Right kidney (tissue), 1 donor: ENCODE measurements around the gene GPRIN3.
"Not testable (repeated sequence)": the region's sequence is repeated elsewhere in the genome, so short reads cannot be mapped to it uniquely, and the experiment has no call there.

Source experiments
- DNase-seq: peaks from one replicate; pipeline ENCODE4 v3.0.0-alpha.2; 2016

GPRIN3 gene

DNA sequence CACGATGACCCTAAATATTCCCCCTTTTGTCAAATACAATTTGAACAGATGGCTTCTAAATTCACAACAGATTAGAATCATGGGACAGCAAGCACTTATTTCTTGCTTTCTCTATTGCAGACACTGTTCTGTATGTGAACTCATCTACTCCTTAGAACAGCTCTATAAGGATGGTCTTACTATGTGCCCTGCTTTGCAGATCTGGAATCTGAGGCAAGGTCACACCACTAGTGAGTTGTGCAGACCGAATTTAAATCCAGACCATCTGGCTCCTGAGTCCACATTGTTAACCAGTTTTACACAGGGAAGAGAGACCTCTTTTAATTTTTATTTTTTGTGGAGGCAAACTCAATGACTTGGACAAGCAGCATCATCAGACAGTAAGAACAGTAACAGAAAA, 50.2 kb downstream of the GPRIN3 start:
- no peak for DNase-seq

DNA sequence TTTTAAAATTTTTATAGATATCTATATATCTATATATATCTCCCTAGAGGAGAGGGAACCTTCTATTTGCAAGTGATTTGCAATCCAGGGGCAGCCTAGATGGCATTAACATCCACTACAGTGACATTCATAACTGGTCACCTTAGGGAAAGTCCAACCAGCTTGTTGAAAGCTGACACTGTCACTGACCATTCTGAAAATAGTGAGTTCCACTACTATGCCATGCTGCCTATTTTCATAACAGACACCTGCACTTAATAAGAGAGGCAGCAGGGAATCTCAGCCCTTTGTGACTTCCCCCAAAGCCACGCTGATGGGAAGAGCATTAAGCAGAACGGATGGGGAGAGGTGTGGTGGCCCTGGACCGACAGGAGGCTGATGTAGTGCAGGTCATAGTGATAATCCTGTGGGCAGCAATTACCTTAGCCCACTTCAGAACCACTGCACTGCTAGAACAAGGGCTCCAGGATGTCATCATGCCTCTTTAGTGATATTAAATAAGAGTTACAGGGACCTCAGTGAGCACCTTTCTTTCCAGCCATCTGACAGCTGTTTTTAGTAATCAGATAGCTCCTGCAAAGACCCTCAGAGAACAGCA, 51.3 kb downstream of the GPRIN3 start:
- DNase-seq, result no peak

DNA sequence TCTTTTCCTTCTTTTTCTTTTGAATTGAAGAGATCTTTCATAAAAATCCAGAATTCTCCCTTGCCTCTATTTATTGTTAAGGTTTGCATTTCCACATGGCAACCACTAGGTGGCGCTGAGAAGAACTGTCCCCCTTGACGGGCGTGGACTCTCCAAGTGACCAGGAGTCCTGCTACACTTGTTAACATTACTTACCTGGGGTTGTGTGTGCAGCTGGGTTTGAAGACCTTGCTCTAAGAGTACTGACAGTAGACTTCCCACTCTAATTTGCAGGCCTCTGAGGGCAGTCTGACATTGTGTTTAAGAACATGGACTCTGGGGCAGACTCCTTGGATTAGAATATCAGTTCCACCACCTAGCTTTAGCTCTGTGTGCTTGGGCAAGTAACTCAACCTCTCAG, 52.8 kb downstream of the GPRIN3 start:
- DNase-seq, result no peak

DNA sequence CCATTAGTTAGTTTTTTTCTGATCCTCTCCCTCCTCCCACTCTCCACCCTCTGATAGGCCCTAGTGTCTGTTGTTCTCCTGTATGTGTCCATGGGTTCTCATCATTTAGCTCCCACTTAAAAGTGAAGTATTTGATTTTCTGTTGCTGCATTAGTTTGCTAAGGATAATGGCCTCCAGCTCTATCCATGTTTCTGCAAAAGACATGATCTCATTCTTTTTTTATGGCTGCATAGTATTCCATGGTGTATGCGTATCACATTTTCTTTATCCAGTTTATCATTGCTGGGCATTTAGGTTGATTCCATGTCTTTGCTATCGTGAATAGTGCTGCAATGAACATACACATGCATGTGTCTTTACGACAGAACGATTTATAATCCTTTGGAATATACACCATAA, 53.3 kb downstream of the GPRIN3 start:
- not testable (repeated sequence) for DNase-seq

DNA sequence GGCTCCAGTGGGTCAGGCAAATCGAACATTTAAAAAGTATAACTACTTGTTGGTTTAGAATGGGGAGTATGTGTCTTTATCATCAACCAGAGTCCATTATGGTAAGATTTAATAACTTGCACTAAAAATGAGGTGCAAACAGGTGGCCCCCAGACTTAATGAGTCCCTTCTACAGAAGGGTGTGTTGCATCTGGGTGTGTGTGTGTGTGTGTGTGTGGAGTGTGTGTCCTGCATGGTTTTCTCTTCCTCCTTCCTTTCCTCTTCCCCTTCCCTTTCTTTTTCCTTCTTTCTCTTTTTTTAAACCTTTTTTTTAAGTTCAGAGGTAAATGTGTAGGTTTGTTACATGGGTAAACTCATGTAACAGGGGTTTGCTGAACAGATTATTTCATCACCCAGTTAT, 53.7 kb downstream of the GPRIN3 start:
- DNase-seq, result no peak

DNA sequence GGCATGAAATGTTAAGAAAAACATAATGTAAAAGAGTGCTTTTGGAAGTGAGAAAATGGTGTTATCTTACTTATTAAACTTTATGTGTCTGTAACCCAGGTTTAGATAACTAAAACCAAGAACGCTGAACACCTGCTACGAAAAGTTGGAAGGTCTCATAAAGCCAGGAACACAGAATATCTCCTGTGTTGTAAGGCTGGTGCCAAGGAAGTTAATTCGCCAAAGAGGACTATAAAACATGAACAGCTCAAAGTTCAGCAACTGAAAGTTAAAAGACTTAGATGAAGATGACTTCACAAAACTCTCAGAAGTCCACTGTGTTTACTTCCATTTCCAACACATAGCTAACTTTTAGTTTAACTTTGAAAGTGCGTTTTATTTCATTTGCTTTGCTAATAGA, 54.3 kb downstream of the GPRIN3 start:
- DNase-seq, result no peak

DNA sequence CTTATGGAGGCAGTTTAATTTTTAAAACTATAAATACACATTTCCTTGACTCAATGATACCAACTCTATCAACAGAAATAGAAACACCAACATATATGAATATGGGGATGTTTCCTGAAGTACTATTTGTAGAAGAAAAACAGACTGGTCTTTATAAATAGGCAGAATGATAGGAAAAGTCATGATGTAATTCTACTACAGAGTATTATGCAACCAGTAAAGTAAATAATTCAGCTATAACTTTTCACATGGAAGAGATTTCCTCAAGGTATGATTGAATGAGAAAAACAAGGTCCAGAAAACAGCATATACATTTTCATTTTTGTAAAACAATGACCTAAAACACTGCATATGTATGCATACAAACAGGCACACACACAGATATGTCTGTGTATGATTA, 56.2 kb downstream of the GPRIN3 start:
- no peak for DNase-seq

DNA sequence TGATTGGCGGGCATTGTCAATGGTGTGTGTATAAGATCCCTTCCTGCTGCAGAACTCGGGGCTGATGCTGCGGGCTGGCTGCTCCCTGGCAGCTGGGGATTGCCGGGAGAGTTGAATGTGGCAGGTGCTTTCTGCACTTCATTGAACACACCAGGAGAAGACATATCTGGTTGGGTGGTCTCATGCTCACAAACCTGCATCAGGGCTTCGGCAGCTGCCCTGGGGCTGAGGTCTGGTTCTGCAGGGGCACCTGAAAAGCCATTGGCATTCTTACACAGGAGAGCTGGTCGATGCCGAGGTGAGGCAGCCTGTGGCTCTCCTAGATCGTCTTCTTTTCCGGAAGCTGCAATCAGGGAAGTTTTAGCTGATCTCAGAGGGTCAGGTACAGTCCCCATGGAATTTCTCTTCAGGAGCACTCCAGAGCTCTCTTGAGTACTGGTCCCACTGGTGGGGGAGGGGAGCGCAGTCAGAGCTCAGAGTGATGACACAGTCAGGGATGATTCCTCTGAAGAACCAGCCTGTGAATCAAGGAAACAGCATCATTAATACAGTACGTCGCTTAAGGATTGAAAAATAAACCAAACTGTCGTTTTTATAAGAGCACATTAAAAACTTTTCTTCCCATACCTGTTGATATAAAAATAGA, 57.8 kb downstream of the GPRIN3 start:
- no peak for DNase-seq

DNA sequence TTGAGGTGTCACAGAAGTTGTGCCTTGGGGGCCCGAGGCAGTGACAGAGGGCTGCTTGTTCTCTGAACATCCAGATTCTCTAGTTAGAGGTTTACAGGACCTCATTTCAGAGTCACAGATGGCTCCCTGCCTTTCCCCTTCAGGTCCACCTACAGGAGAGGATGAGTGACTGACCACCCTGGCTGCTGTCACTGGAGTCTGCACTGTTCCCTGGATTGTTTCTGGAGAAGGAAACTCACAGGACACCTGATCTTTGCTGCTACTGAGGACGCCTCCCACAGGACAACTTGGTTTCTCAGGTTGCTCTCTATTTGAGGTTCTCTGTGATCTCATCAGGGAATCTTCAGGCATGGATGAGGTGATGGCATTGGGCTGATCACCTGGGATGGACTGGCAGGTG, 58.3 kb downstream of the GPRIN3 start:
- DNase-seq, result no peak

DNA sequence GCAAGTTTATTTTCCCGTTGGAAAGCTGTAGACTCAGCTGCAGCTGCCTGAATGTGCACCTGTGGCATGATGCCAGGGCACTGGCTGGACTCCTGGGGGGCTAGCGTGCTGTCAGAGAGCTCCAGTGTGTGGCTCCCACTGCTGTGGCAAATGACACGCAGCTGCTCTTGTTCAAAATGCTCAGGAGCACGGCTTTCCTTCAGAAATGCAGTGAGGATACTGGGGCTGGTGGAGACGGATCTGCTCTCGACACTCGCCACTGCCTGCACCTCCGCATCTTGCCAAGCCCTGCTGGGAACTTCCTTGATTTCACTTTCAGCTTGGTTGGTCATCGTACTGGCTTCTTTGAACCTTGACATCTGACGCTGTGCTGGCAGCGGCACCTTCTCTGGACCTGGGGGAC, 58.7 kb downstream of the GPRIN3 start:
- no peak for DNase-seq

DNA sequence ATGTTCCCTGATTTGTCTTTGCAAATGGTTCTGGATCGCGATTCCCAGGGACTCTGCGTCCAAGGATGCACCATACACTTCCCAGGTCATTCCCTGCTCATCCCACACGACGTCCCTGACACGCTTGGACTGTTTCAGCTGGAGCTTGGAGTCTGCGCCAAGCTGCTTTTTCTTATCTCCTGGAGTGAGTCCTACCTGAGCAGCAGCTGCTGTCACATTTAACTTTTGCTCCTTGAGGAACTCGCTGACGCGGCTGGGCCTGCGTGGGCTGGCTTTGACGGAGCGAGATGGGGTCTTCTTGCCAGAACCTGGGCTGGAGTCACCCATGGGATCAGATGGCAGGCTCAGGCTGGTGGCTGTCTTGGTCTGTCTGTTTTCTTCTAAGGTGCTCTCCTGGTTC, 59.6 kb downstream of the GPRIN3 start:
- DNase-seq, result no peak

DNA sequence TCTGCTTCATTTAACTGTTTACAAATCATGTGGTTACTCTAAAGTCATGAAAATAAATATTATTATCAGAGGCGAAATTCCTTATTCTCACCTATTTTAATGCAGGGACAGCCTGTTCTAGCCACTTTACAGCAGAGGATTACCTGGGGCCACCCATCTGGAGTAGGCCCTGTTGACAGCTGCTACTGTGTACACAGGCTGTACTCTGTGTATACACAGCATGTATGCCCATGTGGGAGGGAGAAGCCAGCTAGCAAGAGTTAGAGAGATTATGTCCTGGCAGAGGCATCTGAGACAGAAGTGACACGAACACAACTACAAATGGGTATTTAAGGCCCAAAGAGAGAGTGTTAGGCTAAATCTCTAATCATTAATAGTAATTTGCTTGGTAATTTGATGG, 62.1 kb downstream of the GPRIN3 start:
- DNase-seq, result no peak

DNA sequence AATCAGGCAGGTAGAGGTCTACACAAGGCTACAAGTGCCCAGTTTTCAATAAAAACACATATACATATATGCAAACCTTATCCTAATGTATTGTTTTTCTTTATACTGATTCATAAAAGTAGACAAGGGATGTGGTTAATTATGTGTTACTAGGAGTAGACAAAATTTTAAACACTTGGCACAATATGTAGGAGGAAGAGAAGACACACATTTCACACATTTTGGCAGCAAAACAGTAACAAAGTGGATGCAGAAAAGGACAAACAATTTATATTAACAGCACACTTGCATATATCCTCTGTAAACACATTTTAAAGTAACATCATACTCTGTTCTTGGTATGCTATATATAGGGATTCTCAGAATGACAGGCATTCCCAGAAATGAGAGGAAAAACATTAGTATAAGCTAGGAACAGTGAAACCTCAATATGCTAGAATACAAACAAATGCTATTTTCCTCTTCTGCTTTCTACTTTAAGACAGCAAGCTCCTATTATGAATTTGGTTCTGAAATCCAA, 63.8 kb downstream of the GPRIN3 start:
- DNase-seq, result no peak

DNA sequence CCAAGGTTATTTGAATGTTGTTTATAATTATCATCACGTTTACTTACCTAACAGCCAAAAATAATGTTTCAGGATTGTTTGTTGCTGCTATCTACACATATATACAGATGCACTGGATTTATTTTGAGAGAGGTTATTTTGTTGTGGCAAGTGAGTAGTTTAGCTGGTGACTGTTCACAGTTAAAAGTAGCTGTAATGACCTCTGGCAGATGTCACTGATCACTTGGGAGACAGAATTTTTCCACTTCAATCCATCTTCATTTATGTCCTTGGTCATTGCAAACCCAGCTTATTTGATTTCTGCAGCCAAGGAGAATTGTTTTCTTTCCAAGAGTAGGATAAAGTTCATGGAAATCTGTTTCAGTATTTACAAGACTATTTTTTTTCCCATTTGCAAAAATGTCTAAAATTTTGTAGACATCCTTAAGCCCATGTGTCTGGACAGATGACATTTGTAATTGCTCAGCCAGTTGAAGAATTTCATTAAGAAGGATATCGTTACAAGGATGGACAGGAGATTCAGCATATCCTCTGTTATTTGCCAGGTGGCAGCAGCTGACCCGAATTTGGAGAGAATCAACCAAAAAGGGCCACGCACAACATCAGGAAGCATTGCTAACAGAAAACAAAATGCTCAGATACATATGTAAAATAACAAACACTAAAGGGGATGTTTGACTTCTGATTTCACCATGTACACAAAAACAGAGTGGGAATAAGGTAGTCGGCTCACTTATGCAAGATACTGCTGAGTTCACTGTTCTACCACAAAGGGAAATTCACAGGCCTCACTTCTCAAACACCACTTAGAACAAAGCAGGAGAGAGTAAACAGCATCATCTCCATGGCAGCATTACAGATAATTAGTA, 64.5 kb downstream of the GPRIN3 start:
- DNase-seq, result no peak

DNA sequence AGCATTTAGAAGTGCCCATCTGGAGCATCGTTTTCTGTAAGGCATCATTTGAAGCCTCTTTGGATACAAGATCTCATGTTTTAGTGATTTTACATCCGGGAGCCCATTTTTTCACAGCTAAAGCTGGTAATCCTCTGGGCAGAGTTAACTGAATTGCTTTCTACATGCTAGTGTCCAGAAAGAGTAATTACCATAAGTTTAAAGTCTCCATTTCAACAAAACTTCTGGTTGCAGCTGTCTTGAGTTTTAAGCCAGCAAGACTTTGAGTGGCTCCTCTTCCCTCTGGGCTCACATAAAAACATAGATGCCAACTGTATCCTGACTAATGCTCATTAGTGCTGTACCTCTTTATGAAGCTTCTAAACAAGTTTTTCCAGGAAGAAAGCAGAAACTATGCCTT, 65.4 kb downstream of the GPRIN3 start:
- DNase-seq, result no peak

DNA sequence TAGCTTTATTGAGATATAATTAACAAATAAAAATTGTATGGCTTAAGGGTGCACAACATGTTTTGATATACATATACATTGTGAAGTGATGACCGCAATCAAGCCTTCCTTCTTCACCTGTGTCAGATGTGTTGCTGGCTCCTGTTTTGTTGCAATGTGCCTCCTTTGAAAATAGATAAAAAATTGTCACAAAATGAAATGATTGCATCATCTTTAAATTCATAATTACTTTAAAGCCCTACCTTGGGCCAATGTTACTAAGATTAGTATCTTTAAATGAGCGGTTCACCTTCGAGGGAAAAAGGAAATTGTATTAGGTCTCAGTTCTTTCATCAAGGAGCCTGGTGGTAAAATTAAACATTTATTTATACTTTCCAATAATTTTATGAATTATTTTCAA, 77.3 kb downstream of the GPRIN3 start:
- no peak for DNase-seq

DNA sequence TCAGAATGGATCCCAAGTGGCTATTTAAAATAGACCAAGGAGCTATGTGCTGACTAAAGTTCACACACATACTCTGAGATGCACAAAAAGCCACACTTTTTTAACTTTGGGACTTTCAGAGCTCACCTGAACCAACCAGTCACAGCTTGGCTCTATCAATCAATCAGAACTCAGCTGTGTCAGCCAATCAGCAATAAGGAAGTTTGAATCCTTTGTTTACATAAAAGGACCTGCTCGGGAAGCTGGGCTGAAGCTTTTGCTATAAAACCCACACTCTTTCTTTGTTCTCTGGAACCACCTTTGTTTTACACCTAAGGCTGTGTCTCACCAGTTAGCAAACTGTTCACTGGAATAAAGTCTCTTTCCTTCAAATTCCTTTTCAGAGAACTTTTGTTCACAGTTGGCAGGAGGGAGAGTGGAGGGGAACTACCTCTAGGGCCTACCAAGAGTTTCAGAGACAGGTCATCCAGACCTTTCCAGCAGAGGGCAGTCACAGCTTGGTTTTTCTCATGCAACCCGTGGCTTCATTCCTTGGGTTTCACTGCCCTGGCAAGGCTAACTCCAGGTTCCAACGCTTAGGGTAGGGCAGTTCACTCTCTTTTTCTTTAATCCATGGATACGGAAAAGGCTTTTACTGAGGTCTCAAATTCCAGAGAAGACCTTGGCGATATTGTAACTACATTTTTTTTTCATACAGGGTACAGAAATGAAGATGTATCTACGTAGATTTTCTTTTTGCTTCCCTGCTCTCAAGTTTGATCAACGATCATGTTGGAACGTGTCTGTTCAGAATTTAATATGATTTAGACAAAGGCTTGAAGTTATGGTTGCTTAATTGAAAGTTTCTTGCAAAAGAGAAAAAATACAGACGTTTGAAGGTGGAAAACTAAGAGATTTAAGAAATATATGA, 80.7 kb downstream of the GPRIN3 start:
- peak; percentile 54 for DNase-seq

DNA sequence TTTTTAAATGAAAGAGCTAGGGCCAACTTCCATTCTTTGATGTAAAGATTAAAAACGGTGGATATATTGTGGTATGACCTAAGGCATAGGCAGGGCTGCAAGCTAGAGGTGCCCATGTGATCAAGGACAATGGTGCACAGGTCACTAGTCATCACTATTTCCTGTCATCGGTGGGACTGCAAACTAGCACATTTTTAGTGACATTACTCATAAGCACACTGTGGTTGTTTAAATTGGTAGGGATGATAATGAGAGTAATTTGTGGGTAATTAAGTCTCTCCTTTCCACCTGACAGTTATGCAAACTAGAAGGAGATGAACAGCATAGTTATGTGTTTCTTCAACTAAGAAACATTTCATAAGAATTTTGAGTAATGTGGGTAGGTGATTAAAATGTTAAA, 85.4 kb downstream of the GPRIN3 start:
- no peak for DNase-seq

DNA sequence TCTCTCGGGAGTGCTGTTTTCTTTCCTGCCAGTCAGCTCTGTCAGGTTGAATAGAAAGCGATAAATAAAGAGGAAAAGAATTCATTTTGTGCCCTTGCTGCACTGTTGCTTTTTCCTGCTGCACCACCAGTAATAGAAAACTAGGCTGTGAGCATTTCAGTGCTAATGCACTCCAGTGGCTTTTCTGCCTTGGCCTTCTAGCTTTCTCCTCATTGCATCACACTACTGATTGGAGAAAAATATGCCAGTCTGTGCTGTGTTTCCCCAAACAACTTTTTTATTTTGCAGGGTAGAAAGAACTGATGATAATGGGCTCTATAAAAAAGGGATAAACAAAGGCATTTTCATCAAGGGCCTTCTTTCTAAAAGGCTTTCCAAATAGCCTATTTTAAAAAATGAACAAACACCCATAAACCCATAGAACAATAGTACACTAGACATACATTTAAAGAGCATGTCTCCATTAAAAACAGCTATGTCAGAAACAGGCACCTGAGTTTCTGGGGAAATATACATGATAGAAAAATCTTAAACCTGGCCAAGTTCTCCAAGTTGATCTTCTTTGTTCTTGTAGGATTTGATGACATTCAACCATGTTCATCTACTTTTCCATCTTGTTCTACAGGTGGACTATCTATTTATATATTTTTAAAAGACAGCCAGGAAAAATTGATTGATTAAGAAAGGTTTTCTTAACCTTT, 86.3 kb downstream of the GPRIN3 start:
- no peak for DNase-seq

DNA sequence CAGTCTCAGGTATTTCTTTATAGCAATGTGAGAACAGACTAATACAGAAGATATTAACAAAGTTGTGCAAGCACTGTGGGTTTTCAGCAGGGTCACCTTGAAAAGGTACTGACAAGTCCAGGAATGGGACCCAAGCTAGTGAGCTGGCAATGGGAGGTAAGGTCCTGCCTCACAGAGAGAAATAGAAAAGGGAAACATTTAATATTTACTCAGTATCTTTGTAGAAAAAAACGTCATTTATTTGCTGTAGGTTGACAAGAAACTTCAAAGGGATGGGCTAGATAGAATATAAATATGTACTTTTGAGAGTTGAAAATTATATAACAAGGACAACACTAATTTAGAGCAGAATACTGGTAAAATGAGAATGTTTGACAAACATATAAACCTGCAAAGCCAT, 89.0 kb downstream of the GPRIN3 start:
- DNase-seq, result no peak

DNA sequence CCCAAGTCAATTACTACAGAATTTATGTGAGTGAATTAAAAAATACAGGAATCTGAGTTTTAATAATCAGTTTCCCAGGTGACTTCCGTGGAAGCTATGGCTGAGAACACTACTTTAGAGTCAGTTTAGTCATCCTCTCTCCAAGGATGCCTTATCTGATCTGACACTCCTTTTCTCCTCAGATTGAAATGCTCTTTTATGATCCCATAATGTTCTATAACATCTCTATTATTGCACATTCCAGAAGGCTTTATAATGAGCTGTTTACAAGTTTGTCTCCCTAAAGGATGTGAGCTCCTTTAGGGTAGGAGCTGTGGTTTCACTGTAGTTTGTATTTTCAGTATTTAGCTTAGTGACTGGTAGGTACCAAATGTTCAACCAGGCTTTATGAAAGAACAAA, 90.0 kb downstream of the GPRIN3 start:
- DNase-seq, result no peak

DNA sequence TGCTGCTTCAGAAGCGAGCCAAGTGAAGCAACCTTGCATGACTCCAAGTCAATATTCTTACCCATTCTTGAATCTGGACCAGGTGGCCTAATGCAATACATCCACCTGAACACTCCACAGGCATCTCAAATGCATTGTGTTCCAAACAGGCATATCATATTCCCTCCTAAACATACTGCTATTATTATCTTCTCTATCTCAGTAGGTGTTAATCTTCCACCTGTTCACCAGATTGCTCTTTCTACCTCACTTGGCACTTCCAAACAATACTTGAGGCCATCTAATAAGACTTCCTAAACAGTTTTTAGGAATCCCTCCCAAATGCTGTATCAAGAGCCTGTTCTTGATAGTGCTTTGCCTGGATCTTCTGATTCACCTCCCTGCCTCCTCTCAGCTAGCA, 90.7 kb downstream of the GPRIN3 start:
- DNase-seq, result no peak
